GM12892 (cell line): ENCODE results near the gene SMAD1.

ENCODE experiments used
- DNase-seq: peaks from one replicate; pipeline ENCODE4 v3.0.0; 2011; ENCODE audit not compliant: insufficient read length
- FAIRE-seq: peaks from 2 replicates; lab custom pipeline; 2011; peaks lifted over from hg19 to GRCh38; lab: Jason Lieb, UNC
- POLR2A ChIP-seq: IDR thresholded peaks from 2 replicates; pipeline ENCODE4 v1.6.1; 2011; ENCODE audit warnings: low read depth, low read length, control low read depth
- POLR2AphosphoS5 ChIP-seq: IDR thresholded peaks from 2 replicates; pipeline ENCODE4 v1.6.1; 2011; ENCODE audit warnings: low read depth, low read length, control low read depth
- TAF1 ChIP-seq: IDR thresholded peaks from 2 replicates; pipeline ENCODE4 v1.6.1; 2011; ENCODE audit warnings: low read depth, mild to moderate bottlenecking, control low read depth, low read length, borderline replicate concordance

The SMAD1 gene

DNA sequence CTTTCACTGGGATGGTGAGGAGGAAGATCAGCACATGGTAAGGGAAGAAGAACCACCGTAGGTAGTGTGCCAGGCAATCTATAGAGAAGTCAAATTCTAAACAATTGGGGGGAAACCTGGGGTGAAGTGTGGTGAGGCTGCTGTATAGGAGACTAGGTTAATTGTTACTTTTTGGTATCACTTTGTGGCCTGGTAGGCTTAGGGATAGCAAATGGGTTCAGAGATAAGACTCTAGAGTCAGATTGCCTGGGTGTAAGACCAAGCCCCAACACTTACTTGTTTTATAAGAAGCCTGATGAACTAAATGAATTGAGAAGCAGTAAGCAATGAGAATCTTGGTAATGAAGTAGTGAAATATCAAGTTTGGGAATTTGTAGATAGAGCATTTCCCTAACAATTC is 8.7 kb downstream of the SMAD1 start:
- no peak for FAIRE-seq
- DNase-seq = no peak
- TF ChIP-seq TAF1 (no peak), POLR2A (no peak), POLR2AphosphoS5 (no peak)

DNA sequence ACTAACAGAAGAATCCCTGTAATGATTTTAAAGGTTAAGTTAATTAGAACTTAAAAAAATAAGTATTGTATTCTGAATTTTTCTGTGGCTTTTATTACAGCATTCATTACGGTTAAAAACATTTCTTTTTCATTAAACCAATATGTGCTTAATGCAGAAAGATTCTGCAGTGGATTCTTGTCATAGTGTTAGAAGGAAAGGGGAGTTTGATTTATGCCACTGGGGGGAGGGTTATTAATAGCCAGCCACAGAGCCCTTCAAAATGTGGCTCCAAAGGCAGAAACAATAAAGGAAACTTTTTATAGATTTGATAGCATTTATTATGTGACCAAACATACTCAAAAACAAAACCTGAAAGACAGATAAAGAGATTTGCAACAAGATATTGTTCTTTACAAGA is 9.1 kb downstream of the SMAD1 start:
- DNase-seq = no peak
- FAIRE-seq = no peak
- TF ChIP-seq POLR2AphosphoS5 (no peak), TAF1 (no peak), POLR2A (no peak)

DNA sequence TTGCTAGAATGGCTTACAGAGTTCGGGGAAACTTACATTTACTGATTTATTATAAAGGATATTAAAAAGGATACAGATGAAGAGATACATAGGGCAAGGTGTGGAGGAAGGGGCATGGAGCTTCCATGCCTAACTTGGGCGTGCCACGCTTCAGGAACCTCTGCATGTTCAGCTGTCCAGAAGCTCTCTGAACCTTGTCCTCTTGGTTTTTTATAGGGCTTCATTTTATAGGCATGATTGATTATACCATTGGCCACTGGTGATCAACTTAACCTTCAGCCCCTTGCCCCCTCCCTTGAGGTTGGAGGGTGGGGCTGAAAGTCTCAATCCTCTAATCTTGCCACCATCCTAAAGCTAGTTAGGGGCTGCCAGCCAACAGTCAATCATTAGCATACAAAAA is 10.7 kb downstream of the SMAD1 start:
- FAIRE-seq (no peak), DNase-seq (no peak)
- no peak for TF ChIP-seq POLR2A
- TF ChIP-seq TAF1 = no peak
- no peak for TF ChIP-seq POLR2AphosphoS5

DNA sequence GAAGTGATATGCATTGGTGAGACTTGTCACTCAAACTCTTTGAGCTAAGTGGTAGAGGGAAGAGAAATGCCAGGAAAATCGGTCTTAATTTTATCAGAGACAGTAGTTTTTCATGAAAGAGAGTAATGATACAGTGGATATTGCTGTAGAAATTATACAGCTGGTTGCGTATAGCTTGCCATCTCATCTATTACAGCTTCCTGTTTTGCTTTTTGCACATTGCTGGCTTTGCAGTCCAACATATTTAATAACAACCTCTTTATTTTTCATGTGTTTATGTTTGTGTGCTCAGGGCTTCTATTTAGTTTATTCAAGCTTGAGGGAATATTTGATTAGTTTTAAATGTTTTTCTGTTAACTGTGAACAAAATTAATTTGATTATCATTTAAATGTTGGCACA is 11.5 kb downstream of the SMAD1 start:
- DNase-seq (no peak), FAIRE-seq (no peak)
- no peak for TF ChIP-seq TAF1
- TF ChIP-seq POLR2AphosphoS5 = no peak
- no peak for TF ChIP-seq POLR2A

DNA sequence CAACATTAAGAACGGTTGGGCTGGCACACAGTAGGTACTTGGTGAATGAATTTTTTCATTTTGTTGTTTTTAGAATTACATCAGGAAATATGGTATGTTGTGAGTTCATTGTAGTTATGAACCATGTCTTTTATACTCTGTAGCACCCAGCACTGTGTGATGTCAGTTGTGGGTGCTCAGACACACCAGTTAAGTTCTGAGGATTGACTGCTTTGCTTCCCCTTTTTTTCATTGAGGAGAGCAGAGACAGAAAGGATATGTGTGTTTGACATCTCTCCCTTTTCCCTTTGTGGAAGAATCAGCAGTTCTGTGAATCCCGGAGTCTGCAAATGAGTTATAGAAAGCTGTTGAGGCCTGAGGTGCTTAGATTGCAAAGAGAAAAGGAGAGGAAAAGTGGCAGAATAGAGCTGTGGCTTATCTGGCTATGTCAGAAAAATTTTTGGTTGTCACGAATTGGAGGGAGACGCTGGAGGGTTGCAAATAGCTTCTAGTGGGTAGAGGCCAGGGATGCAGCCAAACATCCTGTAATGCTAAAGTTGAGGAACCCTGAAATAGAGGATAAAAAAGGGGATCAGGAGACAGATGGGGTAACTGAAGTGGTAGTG is 13.1 kb downstream of the SMAD1 start:
- DNase-seq (no peak), FAIRE-seq (peak; percentile 27)
- TF ChIP-seq TAF1 = no peak
- TF ChIP-seq POLR2A = no peak
- no peak for TF ChIP-seq POLR2AphosphoS5

DNA sequence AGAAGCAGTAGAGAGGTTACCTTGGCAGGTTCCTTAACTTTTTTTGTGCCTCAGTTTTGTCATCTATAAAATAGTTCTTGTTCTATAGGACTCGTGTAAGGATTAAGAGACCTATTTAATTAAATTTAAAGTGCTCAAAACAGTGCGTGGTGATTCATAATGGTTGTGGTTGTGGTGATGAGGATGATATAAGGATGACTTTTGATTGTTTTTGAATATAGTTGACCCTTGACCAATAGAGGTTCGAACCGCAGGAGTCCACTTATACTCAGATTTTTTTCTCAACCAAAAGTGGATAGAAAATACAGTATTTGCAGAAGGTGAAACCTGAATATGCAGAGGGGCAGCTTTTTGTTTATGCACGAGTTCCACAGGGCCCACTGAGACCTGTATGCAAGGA is 14.6 kb downstream of the SMAD1 start:
- no peak for DNase-seq
- TF ChIP-seq POLR2AphosphoS5 = no peak
- no peak for TF ChIP-seq POLR2A
- no peak for TF ChIP-seq TAF1
- FAIRE-seq = peak; percentile 27

DNA sequence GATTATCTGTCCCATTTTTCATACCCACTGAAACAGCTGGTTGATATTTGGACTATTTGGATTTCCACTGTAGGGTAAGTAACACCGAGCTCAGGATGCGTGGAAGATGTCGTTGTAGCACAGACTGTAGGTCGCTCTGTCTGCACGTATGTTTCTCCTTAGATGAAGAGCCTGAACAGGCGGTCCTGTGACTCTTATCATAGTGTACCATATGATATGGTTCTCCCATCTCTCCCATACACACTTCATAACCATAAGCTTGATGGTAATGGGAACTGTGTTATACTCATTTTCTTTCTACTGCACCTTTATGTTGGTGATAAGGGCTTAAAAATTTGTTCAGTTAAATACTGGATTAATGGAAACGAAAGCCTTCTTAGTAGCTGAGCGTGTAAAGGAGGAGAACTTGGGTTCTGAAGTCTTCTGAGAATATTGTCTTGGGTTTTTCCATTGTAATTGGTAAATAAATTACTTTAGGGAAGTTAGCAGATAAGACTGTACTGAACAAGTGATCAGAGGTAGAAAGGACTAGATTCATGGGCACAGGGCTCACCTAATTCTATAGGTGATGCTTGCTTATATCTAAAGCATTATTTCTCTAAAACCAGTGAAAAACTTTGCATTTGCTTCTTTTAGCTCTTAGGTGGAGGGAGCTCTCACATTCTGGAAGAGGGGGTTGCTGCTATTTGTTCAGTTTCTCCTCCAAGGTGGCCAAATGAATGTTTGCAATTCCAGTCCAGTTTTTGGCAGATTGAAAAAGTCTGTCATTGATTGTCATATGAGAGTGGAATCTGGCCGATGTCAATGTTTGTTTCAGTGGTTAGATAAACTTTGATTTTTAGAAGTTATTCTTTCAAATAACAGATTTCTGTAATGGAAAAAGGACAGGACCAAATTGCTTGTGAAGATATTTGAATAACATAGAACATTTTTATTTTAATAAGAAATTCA is 15.8 kb downstream of the SMAD1 start:
- DNase-seq (no peak), FAIRE-seq (peak; percentile 73)
- TF ChIP-seq TAF1 (no peak), POLR2A (no peak), POLR2AphosphoS5 (no peak)

DNA sequence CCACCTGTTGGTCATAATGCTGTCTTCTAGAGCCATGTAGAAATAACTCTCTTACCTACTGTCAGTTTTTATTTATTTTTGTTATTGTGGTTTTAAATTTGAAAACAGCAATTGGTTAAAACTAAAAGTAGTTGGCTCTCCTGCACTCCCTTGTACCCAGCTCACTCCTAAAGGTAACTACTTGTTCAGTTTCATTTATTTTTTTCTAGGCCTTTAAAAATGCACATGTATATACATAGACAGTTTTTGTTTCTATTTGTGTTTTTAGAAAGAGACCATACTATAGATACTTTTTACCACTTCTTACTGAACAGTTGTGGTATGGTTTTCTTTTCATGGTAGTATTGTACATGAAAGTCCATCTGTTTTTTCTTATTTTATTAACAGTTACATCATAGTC is 16.8 kb downstream of the SMAD1 start:
- no peak for TF ChIP-seq TAF1
- no peak for TF ChIP-seq POLR2AphosphoS5
- no peak for TF ChIP-seq POLR2A
- FAIRE-seq = no peak
- no peak for DNase-seq

DNA sequence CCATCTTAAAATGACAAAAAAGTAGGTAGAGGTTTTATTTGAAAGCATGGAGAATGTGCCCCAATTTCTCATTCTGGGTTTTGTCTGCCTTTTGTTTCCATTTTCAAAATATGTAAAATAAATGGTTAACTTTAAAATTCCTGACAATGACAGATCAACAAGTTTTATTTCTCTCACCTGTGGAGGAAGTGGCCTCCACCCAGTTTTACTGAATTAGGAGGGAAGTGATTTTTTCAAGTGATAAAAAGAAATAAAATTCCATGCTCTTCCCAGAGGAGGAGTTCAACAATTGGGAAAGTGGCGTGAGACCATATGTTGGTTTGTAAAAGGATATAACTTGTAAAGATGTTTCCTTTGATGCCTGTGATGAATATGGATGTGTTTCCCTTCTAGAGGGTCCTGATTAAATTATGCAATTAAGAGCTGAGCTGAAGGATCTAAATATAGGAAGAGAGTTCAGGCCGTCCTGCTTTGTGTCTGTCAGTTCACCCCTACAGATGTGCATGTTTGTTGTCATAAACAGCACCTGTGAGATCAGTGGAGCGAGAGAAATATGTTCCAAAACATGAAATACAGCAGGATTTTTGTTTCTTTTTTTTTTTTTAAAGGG is 19.5 kb downstream of the SMAD1 start:
- DNase-seq = no peak
- no peak for TF ChIP-seq POLR2A
- TF ChIP-seq TAF1 = no peak
- no peak for TF ChIP-seq POLR2AphosphoS5
- FAIRE-seq = peak; percentile 90

DNA sequence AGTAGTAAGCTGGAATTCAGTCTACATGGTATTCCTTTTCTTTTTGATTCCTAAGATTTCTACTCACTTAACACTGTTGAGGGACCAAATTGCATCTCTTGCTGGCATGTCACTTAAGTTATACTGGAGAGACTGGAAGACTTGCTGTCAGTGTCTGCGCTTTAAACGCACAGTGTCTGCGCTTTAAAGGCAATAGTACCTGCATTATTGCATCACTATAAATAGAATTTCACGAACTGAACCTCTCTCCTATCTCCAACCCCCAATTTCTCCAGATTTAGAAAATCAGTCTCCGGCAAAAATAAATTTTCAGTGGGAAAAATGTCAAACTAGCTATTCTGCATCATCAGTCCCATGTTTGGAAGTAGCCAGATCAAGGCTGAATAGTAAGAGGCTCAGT is 21.2 kb downstream of the SMAD1 start:
- DNase-seq (no peak), FAIRE-seq (no peak)
- TF ChIP-seq POLR2A = no peak
- no peak for TF ChIP-seq POLR2AphosphoS5
- no peak for TF ChIP-seq TAF1

DNA sequence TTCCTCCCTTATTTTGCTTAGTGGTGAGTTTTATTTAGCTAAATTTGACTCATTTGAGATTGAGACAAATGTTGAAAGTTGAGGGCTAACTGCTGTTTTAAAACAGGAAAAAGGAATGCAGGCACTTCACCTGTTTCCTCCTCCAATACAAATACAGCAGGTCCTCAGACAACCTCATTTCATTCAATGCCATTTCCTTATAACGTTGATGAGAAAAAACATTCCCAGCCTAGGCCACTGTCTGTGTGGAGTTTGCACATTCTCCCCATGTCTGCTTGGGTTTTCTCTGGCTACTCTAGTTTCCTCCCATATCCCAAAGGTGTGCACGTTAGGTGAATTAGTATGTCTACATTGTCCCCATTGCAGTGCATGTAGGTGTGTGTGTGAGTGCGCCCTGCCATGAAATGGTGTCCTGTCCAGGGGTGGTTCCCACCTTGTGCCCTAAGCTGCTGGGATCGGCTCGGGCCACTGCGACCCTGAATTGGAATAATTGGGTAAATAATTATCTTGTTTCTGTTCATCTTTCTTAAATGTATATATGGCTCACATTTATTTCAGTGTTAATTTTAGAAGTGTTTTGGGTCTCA is 21.9 kb downstream of the SMAD1 start:
- no peak for DNase-seq
- no peak for TF ChIP-seq POLR2A
- TF ChIP-seq TAF1 = no peak
- no peak for TF ChIP-seq POLR2AphosphoS5
- peak; percentile 74 for FAIRE-seq

DNA sequence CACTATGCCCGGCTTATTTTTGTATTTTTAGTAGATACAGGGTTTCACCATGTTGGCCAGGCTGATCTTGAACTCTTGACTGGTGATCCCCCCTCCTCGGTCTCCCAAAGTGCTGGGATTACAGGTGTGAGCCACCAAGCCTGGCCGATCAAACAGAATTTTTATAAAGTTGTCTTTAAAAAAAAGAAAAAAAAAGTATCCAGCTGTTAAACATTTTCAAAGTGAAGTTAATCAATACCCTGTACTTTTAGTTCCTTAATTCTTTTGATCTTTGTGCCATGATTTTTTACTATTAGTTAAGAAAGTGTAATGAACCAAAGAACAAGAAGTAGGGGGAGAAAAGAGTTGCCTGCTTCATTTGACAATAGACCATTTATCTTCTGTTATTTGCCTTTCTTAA is 24.3 kb downstream of the SMAD1 start:
- FAIRE-seq (no peak), DNase-seq (no peak)
- no peak for TF ChIP-seq TAF1
